Endothelial cell (in vitro differentiated cells): ENCODE results near the gene OTUB1. TPM values are rescaled to one million over a fixed set of nuclear protein-coding genes. Genes with fewer than 3 reads are reported as not detected.
A peak's percentile ranks its signal among the peaks of the same experiment; 100 is the strongest.
"Not testable (repeated sequence)": the region's sequence is repeated elsewhere in the genome, so short reads cannot be mapped to it uniquely, and the experiment has no call there.

ENCODE experiments used
- DNase-seq: peaks from one replicate; pipeline ENCODE4 v3.0.0; 2021; ENCODE audit warnings: low spot score
- H3K27ac Mint-ChIP-seq: one replicate; pipeline ENCODE4 v1.8.0; 2021; ENCODE audit warnings: mixed read lengths, inconsistent platforms; ENCODE audit not compliant: unreplicated experiment
- H3K27me3 Mint-ChIP-seq: one replicate; pipeline ENCODE4 v1.8.0; 2021; ENCODE audit warnings: mild to moderate bottlenecking, moderate library complexity, mixed read lengths, inconsistent platforms; ENCODE audit not compliant: unreplicated experiment
- H3K36me3 Mint-ChIP-seq: one replicate; pipeline ENCODE4 v1.8.0; 2021; ENCODE audit warnings: mild to moderate bottlenecking, low read depth, mixed read lengths, inconsistent platforms; ENCODE audit not compliant: unreplicated experiment
- H3K4me1 Mint-ChIP-seq: one replicate; pipeline ENCODE4 v1.8.0; 2021; ENCODE audit warnings: mild to moderate bottlenecking, mixed read lengths, inconsistent platforms; ENCODE audit not compliant: unreplicated experiment
- H3K4me3 Mint-ChIP-seq: one replicate; pipeline ENCODE4 v1.8.0; 2021; ENCODE audit warnings: mild to moderate bottlenecking, mixed read lengths, inconsistent platforms; ENCODE audit not compliant: unreplicated experiment
- H3K9me3 Mint-ChIP-seq: one replicate; pipeline ENCODE4 v1.8.0; 2021; ENCODE audit warnings: mixed read lengths, inconsistent platforms; ENCODE audit not compliant: unreplicated experiment
- total RNA-seq: library from RNA; stranded (reverse); fragmentation: NEBNext Ultra II Directional; extraction: Animal tissue kit (Norgen Biotek cat#: 25700); gene quantifications from one replicate; pipeline ENCODE4 v1.2.1, GENCODE V29; 2021; ENCODE audit not compliant: unreplicated experiment
- TF ChIP-seq, protein P1 (sequence below): fragments of 200-600 bp; sonication (generic); IDR thresholded peaks from one replicate; pipeline ENCODE4 v1.5.0; 2021; ENCODE audit warnings: antibody characterized with exemption; ENCODE audit not compliant: unreplicated experiment

OTUB1 gene
- total RNA-seq, 1 donor from 2014 or later: 69.8 TPM

- Mint-ChIP-seq H3K27ac (no peak overlapping the region), H3K9me3 (no peaks in the 10 kb centered on the region), H3K36me3 (no peaks in the 10 kb centered on the region), H3K27me3 (peaks cover 15% of the 10 kb centered on the region), H3K4me3 (no peak overlapping the region), H3K4me1 (peaks cover 3% of the 10 kb centered on the region)
- no peak for DNase-seq
- TF ChIP-seq, protein P1, sequence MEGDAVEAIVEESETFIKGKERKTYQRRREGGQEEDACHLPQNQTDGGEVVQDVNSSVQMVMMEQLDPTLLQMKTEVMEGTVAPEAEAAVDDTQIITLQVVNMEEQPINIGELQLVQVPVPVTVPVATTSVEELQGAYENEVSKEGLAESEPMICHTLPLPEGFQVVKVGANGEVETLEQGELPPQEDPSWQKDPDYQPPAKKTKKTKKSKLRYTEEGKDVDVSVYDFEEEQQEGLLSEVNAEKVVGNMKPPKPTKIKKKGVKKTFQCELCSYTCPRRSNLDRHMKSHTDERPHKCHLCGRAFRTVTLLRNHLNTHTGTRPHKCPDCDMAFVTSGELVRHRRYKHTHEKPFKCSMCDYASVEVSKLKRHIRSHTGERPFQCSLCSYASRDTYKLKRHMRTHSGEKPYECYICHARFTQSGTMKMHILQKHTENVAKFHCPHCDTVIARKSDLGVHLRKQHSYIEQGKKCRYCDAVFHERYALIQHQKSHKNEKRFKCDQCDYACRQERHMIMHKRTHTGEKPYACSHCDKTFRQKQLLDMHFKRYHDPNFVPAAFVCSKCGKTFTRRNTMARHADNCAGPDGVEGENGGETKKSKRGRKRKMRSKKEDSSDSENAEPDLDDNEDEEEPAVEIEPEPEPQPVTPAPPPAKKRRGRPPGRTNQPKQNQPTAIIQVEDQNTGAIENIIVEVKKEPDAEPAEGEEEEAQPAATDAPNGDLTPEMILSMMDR: no peak
Measured at GRCh38 chr11:64043545-64043944, 57.3 kb downstream of the OTUB1 start.

- Mint-ChIP-seq H3K27me3 (peaks cover 15% of the 10 kb centered on the region), H3K4me1 (peaks cover 3% of the 10 kb centered on the region), H3K27ac (peak overlapping the region; percentile 52), H3K9me3 (no peaks in the 10 kb centered on the region), H3K4me3 (no peak overlapping the region), H3K36me3 (no peaks in the 10 kb centered on the region)
- DNase-seq: no peak
- TF ChIP-seq, protein P1: no peak
Measured at GRCh38 chr11:64044730-64045393, 58.6 kb downstream of the OTUB1 start.

DNA sequence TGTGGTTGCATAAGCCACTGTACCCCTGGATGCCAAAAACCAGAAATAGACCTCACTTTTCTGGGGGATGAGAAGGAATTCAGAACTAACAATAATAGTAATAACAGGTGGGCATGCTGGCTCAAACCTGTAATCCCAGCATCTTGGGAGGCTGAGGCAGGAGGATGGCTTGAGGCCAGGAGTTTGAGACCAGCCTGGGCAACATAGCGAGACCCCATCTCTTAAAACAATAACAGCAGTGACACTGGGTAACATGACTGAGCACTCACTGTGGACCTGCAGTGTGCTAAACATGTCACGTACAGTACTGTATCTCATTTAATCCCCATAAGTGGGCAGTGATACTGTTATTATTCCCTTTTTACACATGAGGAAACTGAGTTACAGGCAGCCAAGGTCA is 59.5 kb downstream of the OTUB1 start:
- peaks cover 13% of the 10 kb centered on the region for H3K27me3 Mint-ChIP-seq
- no peak overlapping the region for H3K27ac Mint-ChIP-seq
- no peaks in the 10 kb centered on the region for H3K9me3 Mint-ChIP-seq
- H3K4me1 Mint-ChIP-seq: peaks cover 3% of the 10 kb centered on the region
- no peaks in the 10 kb centered on the region for H3K36me3 Mint-ChIP-seq
- TF ChIP-seq, protein P1: no peak
- no peak overlapping the region for H3K4me3 Mint-ChIP-seq
- no peak for DNase-seq

DNA sequence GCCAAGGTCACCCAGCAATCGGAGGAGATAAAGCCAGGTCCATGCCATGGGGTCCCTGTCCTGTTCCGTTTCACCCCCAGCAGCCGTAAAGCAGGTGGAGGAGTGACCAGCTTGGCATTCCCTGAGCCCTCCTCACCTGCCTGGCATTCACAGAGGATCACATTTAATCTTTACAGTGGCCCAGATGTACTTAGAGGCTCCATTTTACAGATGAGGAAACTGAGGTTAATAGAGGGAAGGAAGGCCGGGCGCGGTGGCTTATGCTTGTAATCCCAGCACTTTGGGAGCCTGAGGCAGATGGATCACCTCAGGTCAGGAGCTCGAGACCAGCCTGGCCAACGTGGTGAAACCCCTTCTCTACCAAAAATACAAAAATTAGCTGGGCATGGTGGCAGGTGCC is 61.1 kb downstream of the OTUB1 start:
- not testable (repeated sequence) for H3K4me1 Mint-ChIP-seq, H3K36me3 Mint-ChIP-seq, DNase-seq, H3K27me3 Mint-ChIP-seq, H3K4me3 Mint-ChIP-seq, H3K9me3 Mint-ChIP-seq, H3K27ac Mint-ChIP-seq

Other genes with a start within 250 kb of the OTUB1 start
- gene ZFTA, start 217.7 kb upstream of the OTUB1 start, total RNA-seq: 41.1 TPM
- 55.3 TPM for gene SPINDOC, start 173.0 kb upstream of the OTUB1 start, total RNA-seq
- 42.6 TPM for gene MARK2, start 147.3 kb upstream of the OTUB1 start, total RNA-seq
- 9.3 TPM for gene RCOR2, start 69.3 kb upstream of the OTUB1 start, total RNA-seq
- 48.2 TPM for gene NAA40, start 47.4 kb upstream of the OTUB1 start, total RNA-seq
- 188 TPM for gene COX8A, start 11.8 kb upstream of the OTUB1 start, total RNA-seq
- not detected for gene FLRT1, start 49.5 kb downstream of the OTUB1 start, total RNA-seq
- gene MACROD1, start 179.7 kb downstream of the OTUB1 start, total RNA-seq: 4.1 TPM
- 124 TPM for gene STIP1, start 199.7 kb downstream of the OTUB1 start, total RNA-seq
- 6.2 TPM for gene FERMT3, start 220.3 kb downstream of the OTUB1 start, total RNA-seq
- 23.2 TPM for gene TRPT1, start 239.7 kb downstream of the OTUB1 start, total RNA-seq
- gene NUDT22, start 239.8 kb downstream of the OTUB1 start, total RNA-seq: 21.2 TPM
- gene DNAJC4, start 244.1 kb downstream of the OTUB1 start, total RNA-seq: 38.0 TPM
- gene VEGFB, start 248.1 kb downstream of the OTUB1 start, total RNA-seq: 11.5 TPM